B cell (primary cell): ENCODE data around the gene RPS24. TPM values are rescaled to one million over a fixed set of nuclear protein-coding genes. Genes with fewer than 3 reads are reported as not detected.

Experiments used
- ATAC-seq: fragments of 200-7000 bp; cut with Tn5 transposase; one replicate; pipeline ENCODE4 v1.10.0; 2021; ENCODE audit warnings: low read depth, mild to moderate bottlenecking, moderate number of reproducible peaks, moderate library complexity
- CTCF ChIA-PET: fragments of 350-600 bp; sonication (Branson Sonifier 250); formaldehyde crosslinking; loops from one replicate; lab custom pipeline; 2021; ENCODE audit warnings: antibody characterized with exemption, inconsistent platforms; lab: Charles Lee
- POLR2A ChIA-PET: fragments of 350-600 bp; sonication (Branson Sonifier 250); formaldehyde crosslinking; loops from one replicate; lab custom pipeline; 2021; ENCODE audit warnings: antibody characterized with exemption; lab: Charles Lee
- DNase-seq: peaks from one replicate; pipeline ENCODE4 v3.0.0; 2013
- H2AFZ ChIP-seq: 2 replicates; pipeline ENCODE4 v1.6.1; 2012; ENCODE audit warnings: mild to moderate bottlenecking, low read depth, low read length; ENCODE audit not compliant: insufficient read depth, poor library complexity, severe bottlenecking
- H3K27ac ChIP-seq, 2 donors: 1 replicate in 1 of 2; 2 replicates in 1 of 2; pipeline ENCODE4 v1.5.1; 2012 to 2013; ENCODE audit warnings: low read length in 2 of 2, mild to moderate bottlenecking in 2 of 2, moderate library complexity in 1 of 2
- H3K27me3 ChIP-seq, 4 experiments: fragments of 200-600 bp in 1 of 4; sonication (generic) in 1 of 4; replicated peaks in 1 of 4; 1 replicate in 2 of 4; 2 replicates in 2 of 4; pipeline versions ENCODE4 v1.6.1 to v1.7.0; 2013 to 2016; ENCODE audit warnings: low read length in 3 of 4, mild to moderate bottlenecking in 2 of 4, mixed read lengths in 1 of 4, moderate library complexity in 1 of 4; ENCODE audit not compliant: insufficient read depth in 4 of 4, control insufficient read depth in 3 of 4; ENCODE audit errors: control extremely low read depth in 1 of 4
- H3K36me3 ChIP-seq, 2 experiments: replicated peaks in 1 of 2; 1 replicate in 1 of 2; 2 replicates in 1 of 2; pipeline versions ENCODE4 v1.6.1 to v1.7.1; 2013; ENCODE audit warnings: low read length in 1 of 2; ENCODE audit not compliant: insufficient read depth in 2 of 2, control insufficient read depth in 1 of 2; ENCODE audit errors: control extremely low read depth in 1 of 2, extremely low read depth in 1 of 2
- H3K4me1 ChIP-seq, 2 donors: fragments of 200-600 bp in 1 of 2; sonication (generic) in 1 of 2; 1 replicate in 1 of 2; 2 replicates in 1 of 2; pipeline versions ENCODE4 v1.5.1 to v1.6.1; 2013 to 2017; ENCODE audit warnings: low read length in 2 of 2; ENCODE audit not compliant: control insufficient read depth in 2 of 2, insufficient read depth in 2 of 2
- H3K4me2 ChIP-seq: replicated peaks from 2 replicates; pipeline ENCODE3; 2012; ENCODE audit warnings: mild to moderate bottlenecking, low read depth, low read length; ENCODE audit not compliant: poor library complexity, severe bottlenecking
- H3K4me3 ChIP-seq, 5 experiments: fragments of 200-600 bp in 1 of 5; sonication (generic) in 1 of 5; 1 replicate in 3 of 5; 2 replicates in 2 of 5; pipeline versions ENCODE4 v1.5.1 to v1.7.0; 2011 to 2016; ENCODE audit warnings: low read length in 4 of 5, mild to moderate bottlenecking in 4 of 5, low read depth in 2 of 5, control low read depth in 1 of 5, moderate library complexity in 1 of 5; ENCODE audit not compliant: insufficient read depth in 1 of 5; ENCODE audit errors: control extremely low read depth in 1 of 5, extremely low read depth in 1 of 5
- H3K79me2 ChIP-seq: fragments of 200-600 bp; sonication (generic); one replicate; pipeline ENCODE4 v1.6.0; 2016; ENCODE audit warnings: low read length; ENCODE audit not compliant: control insufficient read depth, insufficient read depth
- H3K9ac ChIP-seq: fragments of 200-600 bp; sonication (generic); 2 replicates; pipeline ENCODE4 v1.6.1; 2017; ENCODE audit warnings: mild to moderate bottlenecking, low read length, moderate library complexity
- H3K9me3 ChIP-seq, 3 donors: one replicate each; pipeline versions ENCODE4 v1.6.1 to v1.7.1; 2013; ENCODE audit warnings: low read length in 2 of 3; ENCODE audit not compliant: control insufficient read depth in 2 of 3, insufficient read depth in 1 of 3; ENCODE audit errors: control extremely low read depth in 1 of 3
- H4K20me1 ChIP-seq: 2 replicates; pipeline ENCODE4 v1.6.0; 2012; ENCODE audit warnings: mild to moderate bottlenecking, low read length; ENCODE audit not compliant: insufficient read depth, control insufficient read depth, poor library complexity, severe bottlenecking
- H3K27ac Mint-ChIP-seq: one replicate; pipeline ENCODE4 v1.8.0; 2021; ENCODE audit warnings: mixed read lengths
- H3K27me3 Mint-ChIP-seq: one replicate; pipeline ENCODE4 v1.8.0; 2021; ENCODE audit warnings: mixed read lengths
- H3K4me1 Mint-ChIP-seq: one replicate; pipeline ENCODE4 v1.8.0; 2021; ENCODE audit warnings: mixed read lengths
- H3K4me3 Mint-ChIP-seq: one replicate; pipeline ENCODE4 v1.8.0; 2021; ENCODE audit warnings: mixed read lengths
- H3K9me3 Mint-ChIP-seq: one replicate; pipeline ENCODE4 v1.8.0; 2022; ENCODE audit warnings: mixed read lengths; ENCODE audit not compliant: insufficient read depth
- CTCF ChIP-seq: fragments of 200-600 bp; IDR thresholded peaks from one replicate; pipeline ENCODE4 v1.8.0; 2022; ENCODE audit warnings: antibody characterized with exemption, mild to moderate bottlenecking
- EZH2 ChIP-seq: IDR thresholded peaks from 2 replicates; pipeline ENCODE4 v1.6.1; 2012; ENCODE audit warnings: borderline replicate concordance, low read depth, mild to moderate bottlenecking, moderate library complexity, low read length; ENCODE audit not compliant: insufficient read depth, poor library complexity, severe bottlenecking
- WGBS: methylation state at CpG from one replicate; pipeline ENCODE4 v1.1.5; 2013; ENCODE audit warnings: missing lambda C conversion rate; ENCODE audit not compliant: insufficient coverage; 5-methylcytosine and 5-hydroxymethylcytosine counted together
- intact Hi-C: fragments of 100-400 bp; cut with micrococcal nuclease; formaldehyde crosslinking; loops from one replicate; pipeline ENCODE4 v1.10.0; 2022
- polyA plus RNA-seq: library from polyadenylated mRNA; depleted of rRNA; stranded (reverse); fragments of >200 nt; gene quantifications from 2 replicates; pipeline ENCODE4 v1.2.3, GENCODE V29; 2012
- total RNA-seq, 2 donors: library from RNA; stranded (reverse); fragments of 120-200 nt in 1 of 2; gene quantifications; 1 replicate in 1 of 2; 2 replicates in 1 of 2; pipeline versions ENCODE4 v1.2.3 to v1.2.4, GENCODE V29; 2013 to 2022

RPS24 gene
- total and polyA plus RNA-seq, 2 donors (not counting 1 experiment from before 2014, with no cell fraction given): 1,249 to 2,320 TPM

- H3K27me3 ChIP-seq: no peaks in the 10 kb centered on the region
- no peaks in the 10 kb centered on the region for H3K9me3 ChIP-seq
- DNase-seq: no peak
- no peak overlapping the region for H3K27ac ChIP-seq
- ChIA-PET POLR2A (no interaction called here), CTCF (interaction anchor here (0.6 kb wide), 1 partner anchor 1173 kb away, joined by 3 read pairs; no protein-coding TSS in a partner anchor)
- peaks cover 78% of the 10 kb centered on the region for H4K20me1 ChIP-seq
- H3K4me2 ChIP-seq: no peak overlapping the region
- peaks cover 17 to 21% of the 10 kb centered on the region in 2 donors for H3K4me1 ChIP-seq
- intact Hi-C loops: no loop called here
- H3K79me2 ChIP-seq: peaks cover 23% of the 10 kb centered on the region
- no peak for ATAC-seq
- 72% methylated on average over 3 of the region's 3 CpGs for WGBS
- no peak overlapping the region for H2AFZ ChIP-seq
- Mint-ChIP-seq H3K27me3 (no peaks in the 10 kb centered on the region), H3K4me3 (no peak overlapping the region), H3K27ac (no peak overlapping the region), H3K9me3 (no peaks in the 10 kb centered on the region), H3K4me1 (peaks cover 53% of the 10 kb centered on the region)
- H3K4me3 ChIP-seq: no peak overlapping the region
- no peak overlapping the region for H3K9ac ChIP-seq
- TF ChIP-seq EZH2 (no peak), CTCF (no peak)
- peaks cover 22 to 74% of the 10 kb centered on the region in 2 experiments for H3K36me3 ChIP-seq
Measured at GRCh38 chr10:78039743-78040142, 6.1 kb downstream of the RPS24 start.

GRCh38 chr10:78041170-78042057 is 7.8 kb downstream of the RPS24 start:
- H3K4me3 Mint-ChIP-seq: no peak overlapping the region
- no peak overlapping the region for H3K4me2 ChIP-seq
- peaks cover 22 to 61% of the 10 kb centered on the region in 2 experiments for H3K36me3 ChIP-seq
- H3K4me1 Mint-ChIP-seq: peaks cover 44% of the 10 kb centered on the region
- no peak overlapping the region for H3K27ac Mint-ChIP-seq
- no peaks in the 10 kb centered on the region for H3K27me3 Mint-ChIP-seq
- H3K9me3 Mint-ChIP-seq: no peaks in the 10 kb centered on the region
- TF ChIP-seq EZH2: no peak
- no peak for TF ChIP-seq CTCF
- H3K27me3 ChIP-seq: no peaks in the 10 kb centered on the region
- H3K9ac ChIP-seq: no peak overlapping the region
- 82% methylated on average over 5 of the region's 5 CpGs for WGBS
- ATAC-seq (no peak), DNase-seq (no peak)
- H3K9me3 ChIP-seq: no peaks in the 10 kb centered on the region
- no peak overlapping the region for H3K27ac ChIP-seq
- ChIA-PET CTCF (interaction anchor here (0.9 to 1.4 kb wide), 2 partner anchors 12 to 1153 kb away, joined by 3 to 4 read pairs; partner anchors contain the start of gene POLR3A), POLR2A (no interaction called here)
- H3K4me1 ChIP-seq: peaks cover 3 to 16% of the 10 kb centered on the region in 2 donors
- H3K79me2 ChIP-seq: peaks cover 6% of the 10 kb centered on the region
- intact Hi-C loops: no loop called here
- peaks cover 65% of the 10 kb centered on the region for H4K20me1 ChIP-seq
- no peak overlapping the region for H2AFZ ChIP-seq
- no peak overlapping the region for H3K4me3 ChIP-seq
